22Rv1 (cell line): Measurements from ENCODE around the gene FAM124A.

Experiments used
- CTCF ChIP-seq: fragments of 450-650 bp; IDR thresholded peaks from 2 replicates; pipeline ENCODE4 v1.5.1; 2017; ENCODE audit warnings: mild to moderate bottlenecking
- ZFX ChIP-seq: fragments of 450-650 bp; IDR thresholded peaks from 2 replicates; pipeline ENCODE4 v1.6.1; 2017; ENCODE audit warnings: antibody characterized with exemption, borderline replicate concordance

- TF ChIP-seq CTCF: no peak
- TF ChIP-seq ZFX: no peak
Observed at GRCh38 chr13:51227404-51227803, 5.2 kb downstream of the FAM124A start.
